ENCODE measurements around the gene PDE4D.

GRCh38 chr5:59177644-59178043 lies 715.9 kb downstream of the PDE4D start:
- TF ChIP-seq TAF1 (IDR thresholded peaks at IDR 0.05; ENCODE audit: low read depth, low read length) = no peak
- TF ChIP-seq POLR2A (IDR thresholded peaks at IDR 0.05; ENCODE audit: low read depth, low read length) = no peak
- no peak for TF ChIP-seq POLR2AphosphoS5 (IDR thresholded peaks at IDR 0.05; ENCODE audit: low read depth, low read length)
- no peak for TF ChIP-seq SPI1 (IDR thresholded peaks at IDR 0.05; ENCODE audit: low read depth, low read length)
